ENCODE data around the gene TMEM52B. TPM values are rescaled to one million over a fixed set of nuclear protein-coding genes. Genes with fewer than 3 reads are reported as not detected.
A peak's percentile ranks its signal among the peaks of the same experiment; 100 is the strongest.

The TMEM52B gene
- total and polyA plus RNA-seq, 4 experiments from 2014 or later = not detected

GRCh38 chr12:10211940-10212738, 33.3 kb downstream of the TMEM52B start:
- Mint-ChIP-seq H3K27me3 (no peaks in the 10 kb centered on the region), H3K4me1 (peaks cover 19 to 44% (median 25%) of the 10 kb centered on the region in 4 donors), H3K27ac (peak overlapping the region; percentile 92 to 99 (median 96)), H3K36me3 (peaks cover 0 to 17% of the 10 kb centered on the region in 2 donors), H3K4me3 (peak overlapping the region; percentile 88 to 98 (median 94)), H3K9me3 (no peaks in the 10 kb centered on the region)
- Histone ChIP-seq H3K36me3 (ENCODE audit: insufficient read depth, low read length) (no peaks in the 10 kb centered on the region), H3K9me3 (ENCODE audit: control insufficient read depth in 1 of 2, low read length in 2 of 2) (no peaks in the 10 kb centered on the region), H3K4me3 (ENCODE audit: low read length in 2 of 2) (peak overlapping the region; percentile 57 to 69), H3K4me1 (ENCODE audit: insufficient read depth, low read length) (peaks cover 32% of the 10 kb centered on the region), H3K27me3 (ENCODE audit: insufficient read depth, low read length) (no peaks in the 10 kb centered on the region), H3K27ac (ENCODE audit: low read depth, low read length) (peak overlapping the region; percentile 81)
- ChIA-PET POLR2A (ENCODE audit: partially characterized antibody) (interaction anchor here (0.7 to 2.9 kb wide), 10 partner anchors 11 to 1334 kb away, joined by 3 to 18 read pairs (median 6); partner anchors contain the start of genes CLEC2B, MAGOHB and SMIM10L1), CTCF (ENCODE audit: partially characterized antibody) (interaction anchor here (1.1 kb wide), 1 partner anchor 153 kb away, joined by 3 read pairs; no protein-coding TSS in a partner anchor)
- DNase-seq = peak; percentile 84 to 94 (median 88)
- intact Hi-C loops (cut with micrococcal nuclease) = loop anchor here (1.0 to 10.0 kb wide), 7 partner anchors 59 to 1967 kb away; partner anchors contain the start of genes CLEC2B and MAGOHB

- H3K36me3 ChIP-seq (ENCODE audit: insufficient read depth, low read length) = no peaks in the 10 kb centered on the region
- peak; percentile 80 to 89 (median 84) for DNase-seq
- no peaks in the 10 kb centered on the region for H3K27me3 ChIP-seq (ENCODE audit: insufficient read depth, low read length)
- no peaks in the 10 kb centered on the region for H3K9me3 ChIP-seq (ENCODE audit: control insufficient read depth in 1 of 2, low read length in 2 of 2)
- Mint-ChIP-seq H3K36me3 (peaks cover 0 to 17% of the 10 kb centered on the region in 2 donors), H3K4me1 (peaks cover 19 to 44% (median 25%) of the 10 kb centered on the region in 4 donors), H3K9me3 (no peaks in the 10 kb centered on the region), H3K27me3 (no peaks in the 10 kb centered on the region), H3K27ac (peak within 1 kb of the TSS; percentile 92 to 99 (median 96)), H3K4me3 (peak within 1 kb of the TSS; percentile 88 to 98 (median 94))
- H3K4me1 ChIP-seq (ENCODE audit: insufficient read depth, low read length) = peaks cover 32% of the 10 kb centered on the region
- intact Hi-C loops (cut with micrococcal nuclease) = loop anchor here (1.0 to 10.0 kb wide), 7 partner anchors 60 to 1968 kb away; partner anchors contain the start of genes CLEC2B and MAGOHB
- ChIA-PET POLR2A (ENCODE audit: partially characterized antibody) (interaction anchor here (0.7 to 2.9 kb wide), 11 partner anchors 10 to 1334 kb away, joined by 3 to 18 read pairs (median 4); partner anchors contain the start of genes CD69, CLEC2B, MAGOHB and SMIM10L1), CTCF (ENCODE audit: partially characterized antibody) (interaction anchor here (0.8 to 1.1 kb wide), 3 partner anchors 18 to 153 kb away, joined by 3 read pairs; no protein-coding TSS in a partner anchor)
- H3K27ac ChIP-seq (ENCODE audit: low read depth, low read length) = peak within 1 kb of the TSS; percentile 81
- H3K4me3 ChIP-seq (ENCODE audit: low read length in 2 of 2) = peak within 1 kb of the TSS; percentile 57 to 69
Measured at GRCh38 chr12:10212739-10213131, 33.9 kb downstream of the TMEM52B start, which contains the start of gene GABARAPL1. GABARAPL1 (plus strand) TSS chr12:10212877; CDS start chr12:10213130, 253 bp downstream.

- H3K4me3 Mint-ChIP-seq = peak overlapping the region; percentile 88 to 98 (median 94)
Measured at GRCh38 chr12:10213168-10214135, 34.6 kb downstream of the TMEM52B start.

GRCh38 chr12:10214136-10214894, 35.5 kb downstream of the TMEM52B start:
- POLR2A ChIA-PET (ENCODE audit: partially characterized antibody) = interaction anchor here (0.7 to 2.9 kb wide), 7 partner anchors 9 to 599 kb away, joined by 3 to 18 read pairs (median 16); partner anchors contain the start of genes CD69, CLEC2B and MAGOHB

More at GRCh38 chr12:10213168-10214135, 34.6 kb downstream of the TMEM52B start:
- CTCF ChIA-PET (ENCODE audit: partially characterized antibody) = interaction anchor here (0.8 to 1.7 kb wide), 6 partner anchors 18 to 152 kb away, joined by 3 to 6 read pairs (median 3); no protein-coding TSS in a partner anchor
- Mint-ChIP-seq H3K36me3 (peaks cover 0 to 17% of the 10 kb centered on the region in 2 donors), H3K9me3 (no peaks in the 10 kb centered on the region), H3K27ac (peak overlapping the region; percentile 92 to 99 (median 96)), H3K4me1 (peaks cover 19 to 44% (median 25%) of the 10 kb centered on the region in 4 donors), H3K27me3 (no peaks in the 10 kb centered on the region)
- H3K27me3 ChIP-seq (ENCODE audit: insufficient read depth, low read length) = no peaks in the 10 kb centered on the region
- peak; percentile 75 to 91 (median 79) for DNase-seq
- H3K4me1 ChIP-seq (ENCODE audit: insufficient read depth, low read length) = peaks cover 32% of the 10 kb centered on the region
- POLR2A ChIA-PET (ENCODE audit: partially characterized antibody) = interaction anchor here (0.7 to 2.9 kb wide), 10 partner anchors 10 to 1333 kb away, joined by 3 to 18 read pairs (median 6); partner anchors contain the start of genes CD69, CLEC2B, MAGOHB and SMIM10L1
- intact Hi-C loops (cut with micrococcal nuclease) = loop anchor here (2.0 to 10.0 kb wide), 6 partner anchors 61 to 1969 kb away; partner anchors contain the start of gene CLEC2B
- peak overlapping the region; percentile 57 to 69 for H3K4me3 ChIP-seq (ENCODE audit: low read length in 2 of 2)
- H3K9me3 ChIP-seq (ENCODE audit: control insufficient read depth in 1 of 2, low read length in 2 of 2) = no peaks in the 10 kb centered on the region
- peak overlapping the region; percentile 81 for H3K27ac ChIP-seq (ENCODE audit: low read depth, low read length)
- no peaks in the 10 kb centered on the region for H3K36me3 ChIP-seq (ENCODE audit: insufficient read depth, low read length)

GRCh38 chr12:10214895-10215267, 36.0 kb downstream of the TMEM52B start:
- no peak for DNase-seq
- Mint-ChIP-seq H3K36me3 (peaks cover 0 to 24% of the 10 kb centered on the region in 2 donors), H3K27ac (peak overlapping the region; percentile 13 to 92 (median 47)), H3K9me3 (no peaks in the 10 kb centered on the region), H3K4me3 (peak overlapping the region in 7 of 8 donors; percentile 47 to 98 (median 88)), H3K27me3 (no peaks in the 10 kb centered on the region), H3K4me1 (peaks cover 19 to 44% (median 25%) of the 10 kb centered on the region in 4 donors)
- H3K27ac ChIP-seq (ENCODE audit: low read depth, low read length) = no peak overlapping the region
- CTCF ChIA-PET (ENCODE audit: partially characterized antibody) = interaction anchor here (1.0 to 1.7 kb wide), 3 partner anchors 21 to 150 kb away, joined by 3 to 6 read pairs (median 4); no protein-coding TSS in a partner anchor
- H3K27me3 ChIP-seq (ENCODE audit: insufficient read depth, low read length) = no peaks in the 10 kb centered on the region
- H3K4me3 ChIP-seq (ENCODE audit: low read length in 2 of 2) = no peak overlapping the region
- POLR2A ChIA-PET (ENCODE audit: partially characterized antibody) = interaction anchor here (1.3 to 2.9 kb wide), 3 partner anchors 8 to 398 kb away, joined by 6 to 16 read pairs (median 16); partner anchors contain the start of gene MAGOHB
- no peaks in the 10 kb centered on the region for H3K36me3 ChIP-seq (ENCODE audit: insufficient read depth, low read length)
- intact Hi-C loops (cut with micrococcal nuclease) = loop anchor here (5.0 to 10.0 kb wide), 3 partner anchors 600 to 1970 kb away; no protein-coding TSS in a partner anchor
- H3K4me1 ChIP-seq (ENCODE audit: insufficient read depth, low read length) = peaks cover 32% of the 10 kb centered on the region
- H3K9me3 ChIP-seq (ENCODE audit: control insufficient read depth in 1 of 2, low read length in 2 of 2) = no peaks in the 10 kb centered on the region

More at GRCh38 chr12:10214136-10214894, 35.5 kb downstream of the TMEM52B start:
- CTCF ChIA-PET (ENCODE audit: partially characterized antibody) = interaction anchor here (1.0 to 1.7 kb wide), 3 partner anchors 22 to 150 kb away, joined by 3 to 6 read pairs (median 4); no protein-coding TSS in a partner anchor
- Mint-ChIP-seq H3K27ac (peak overlapping the region; percentile 92 to 99 (median 96)), H3K27me3 (no peaks in the 10 kb centered on the region), H3K36me3 (peaks cover 0 to 18% of the 10 kb centered on the region in 2 donors), H3K4me1 (peaks cover 19 to 44% (median 25%) of the 10 kb centered on the region in 4 donors), H3K4me3 (peak overlapping the region; percentile 88 to 98 (median 94)), H3K9me3 (no peaks in the 10 kb centered on the region)
- peak in 2 of 5 donors; percentile 12 to 49 for DNase-seq
- Histone ChIP-seq H3K4me1 (ENCODE audit: insufficient read depth, low read length) (peaks cover 32% of the 10 kb centered on the region), H3K4me3 (ENCODE audit: low read length in 2 of 2) (peak overlapping the region; percentile 57 to 69), H3K27ac (ENCODE audit: low read depth, low read length) (peak overlapping the region; percentile 81), H3K36me3 (ENCODE audit: insufficient read depth, low read length) (no peaks in the 10 kb centered on the region), H3K27me3 (ENCODE audit: insufficient read depth, low read length) (no peaks in the 10 kb centered on the region), H3K9me3 (ENCODE audit: control insufficient read depth in 1 of 2, low read length in 2 of 2) (no peaks in the 10 kb centered on the region)
- intact Hi-C loops (cut with micrococcal nuclease) = loop anchor here (5.0 to 10.0 kb wide), 3 partner anchors 600 to 1970 kb away; no protein-coding TSS in a partner anchor
